GM19468 (cell line): ENCODE results near the gene PLCB1.

ENCODE experiments used
- ATAC-seq: cut with Tn5 transposase; IDR thresholded peaks from one replicate; pipeline ENCODE4 v1.9.1; 2021; ENCODE audit warnings: mild to moderate bottlenecking, moderate library complexity, moderate number of reproducible peaks; ENCODE audit not compliant: unreplicated experiment; ENCODE audit errors: extremely low read depth

PLCB1 gene

GRCh38 chr20:8203366-8203765 lies 71.3 kb downstream of the PLCB1 start:
- no peak for ATAC-seq

GRCh38 chr20:8205996-8206395 lies 73.9 kb downstream of the PLCB1 start:
- ATAC-seq, result no peak

- ATAC-seq, result no peak
Observed at GRCh38 chr20:8208226-8208625, 76.2 kb downstream of the PLCB1 start.

DNA sequence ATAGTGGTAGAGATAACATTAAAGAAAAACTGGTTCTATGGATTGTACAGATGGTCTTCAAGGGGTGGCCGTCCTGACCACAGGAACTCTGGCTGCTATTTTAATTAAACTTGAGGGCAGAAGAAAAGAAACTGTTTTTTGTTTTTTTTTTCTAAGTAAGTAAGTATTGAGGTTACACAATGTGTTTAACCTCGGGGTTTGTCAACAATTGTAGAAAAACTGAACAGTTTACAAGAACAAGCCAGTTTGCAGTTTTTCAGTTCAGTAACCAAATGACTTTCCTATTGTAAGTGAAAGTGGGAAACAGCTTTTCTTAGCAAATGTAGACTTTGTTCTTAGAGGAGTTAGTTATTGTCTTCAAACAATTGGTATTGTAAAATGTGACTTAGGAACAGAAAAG lies 77.0 kb downstream of the PLCB1 start:
- ATAC-seq, result peak; percentile 23

DNA sequence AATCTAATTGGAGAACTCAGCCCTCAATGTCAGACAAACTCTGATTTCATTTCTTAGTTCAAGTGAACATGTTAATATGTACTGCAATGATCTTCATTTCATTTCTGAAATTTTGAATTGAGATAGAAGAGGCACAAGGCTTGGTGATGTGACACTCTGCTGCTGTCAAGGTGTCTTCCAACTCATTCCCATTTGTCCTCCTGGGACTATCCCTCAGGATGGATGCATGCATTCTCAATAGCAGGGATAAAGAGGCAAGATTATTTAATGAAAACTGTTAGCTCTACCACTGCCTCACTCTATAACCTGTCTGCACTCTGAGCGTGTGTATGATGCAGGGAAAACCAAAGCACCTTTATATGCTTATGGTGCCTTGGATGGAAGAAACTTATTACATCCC lies 78.7 kb downstream of the PLCB1 start:
- no peak for ATAC-seq

- ATAC-seq, result no peak
Observed at GRCh38 chr20:8212286-8212685, 80.2 kb downstream of the PLCB1 start.

DNA sequence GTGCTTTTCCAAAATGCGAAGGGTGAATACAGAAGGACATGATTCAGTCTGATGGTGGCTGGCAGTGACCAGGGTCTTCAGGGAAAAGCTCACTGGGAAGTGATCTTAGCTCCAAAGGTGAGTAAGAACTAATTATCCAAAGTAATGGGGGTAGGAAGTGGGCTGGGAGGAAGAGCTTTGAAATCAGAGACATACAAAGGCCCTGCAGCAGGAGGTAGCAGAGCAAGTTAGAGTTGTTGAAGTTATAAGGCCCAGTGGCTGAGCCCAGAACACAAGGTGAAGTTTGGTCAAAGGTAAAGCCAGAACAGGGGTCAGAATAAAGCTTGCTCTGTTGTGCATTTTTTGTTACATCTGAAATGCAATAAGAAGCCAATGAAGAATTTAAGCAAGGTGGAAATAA lies 81.2 kb downstream of the PLCB1 start:
- no peak for ATAC-seq

DNA sequence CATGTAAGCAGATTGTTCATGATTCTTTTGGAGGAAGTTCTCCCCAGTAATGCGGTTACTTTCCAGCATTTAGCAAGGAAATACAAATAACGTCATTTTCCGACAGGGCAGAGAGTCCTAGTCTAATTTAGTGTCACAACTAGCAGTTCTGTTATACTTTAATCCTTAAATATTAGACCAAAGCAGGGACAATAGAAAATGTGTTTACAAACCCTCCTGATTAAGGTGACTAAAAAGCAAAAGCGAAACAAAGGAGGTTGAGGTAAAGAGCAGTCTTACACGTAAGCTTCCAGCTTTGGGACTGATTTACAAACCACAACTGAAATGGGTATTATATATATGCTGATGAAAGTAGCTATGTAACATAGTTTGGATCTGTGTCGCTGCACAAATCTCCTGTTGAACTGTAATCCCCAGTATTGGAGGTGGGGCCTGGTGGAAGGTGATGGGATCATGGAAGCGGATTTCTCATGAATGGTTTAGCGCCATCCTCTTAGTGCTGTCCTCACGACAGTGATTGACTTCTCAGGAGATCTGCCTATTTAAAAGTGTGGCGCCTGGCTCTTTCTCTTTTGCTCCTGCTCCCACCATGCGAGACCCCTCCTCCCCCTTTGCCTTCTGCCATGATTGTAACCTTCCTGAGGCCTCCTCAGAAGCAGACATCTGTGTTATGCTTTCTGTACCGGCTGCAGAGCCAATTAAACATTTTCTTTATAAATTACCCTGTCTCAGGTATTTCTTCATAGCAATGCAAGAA lies 81.9 kb downstream of the PLCB1 start:
- ATAC-seq, result peak; percentile 89

- no peak for ATAC-seq
Observed at GRCh38 chr20:8215361-8215781, 83.3 kb downstream of the PLCB1 start.

- ATAC-seq, result no peak
Observed at GRCh38 chr20:8216375-8217200, 84.5 kb downstream of the PLCB1 start.

DNA sequence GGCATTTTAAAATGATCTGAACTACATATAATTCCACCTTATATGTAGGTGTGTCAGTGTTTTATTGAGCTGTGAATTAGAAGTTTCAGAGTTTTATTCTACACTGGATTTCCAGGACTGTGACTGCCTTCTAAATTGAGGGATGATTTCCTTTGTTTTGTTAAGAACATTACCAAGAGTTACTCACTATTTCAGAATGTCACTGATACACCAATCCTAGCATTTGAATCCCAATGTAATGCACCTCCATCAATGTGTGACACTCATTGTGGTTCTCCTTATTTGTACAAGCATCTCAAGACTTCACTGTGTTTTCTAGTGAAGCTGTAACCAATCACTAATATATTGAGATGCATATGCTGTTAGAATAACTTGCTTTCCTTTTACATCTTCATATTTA lies 86.8 kb downstream of the PLCB1 start:
- ATAC-seq, result no peak

DNA sequence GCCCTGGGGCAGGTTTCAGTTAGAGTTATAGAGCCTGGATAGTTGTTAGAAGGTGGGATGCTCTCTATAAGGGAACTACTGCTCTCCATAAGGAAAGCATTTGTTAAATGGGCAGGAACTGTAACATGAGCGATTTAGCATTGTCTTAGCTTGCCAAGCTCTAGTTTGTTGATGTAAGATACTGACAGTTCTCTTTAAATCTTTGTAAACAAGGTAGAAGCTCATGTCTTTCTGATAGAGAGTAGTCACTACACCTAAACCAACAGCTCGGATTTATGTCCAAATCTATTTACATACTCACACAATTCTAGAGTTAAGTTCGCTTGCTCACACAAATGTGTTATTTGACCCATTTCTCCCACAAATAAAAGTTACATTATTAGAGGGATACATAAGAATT lies 87.3 kb downstream of the PLCB1 start:
- no peak for ATAC-seq

DNA sequence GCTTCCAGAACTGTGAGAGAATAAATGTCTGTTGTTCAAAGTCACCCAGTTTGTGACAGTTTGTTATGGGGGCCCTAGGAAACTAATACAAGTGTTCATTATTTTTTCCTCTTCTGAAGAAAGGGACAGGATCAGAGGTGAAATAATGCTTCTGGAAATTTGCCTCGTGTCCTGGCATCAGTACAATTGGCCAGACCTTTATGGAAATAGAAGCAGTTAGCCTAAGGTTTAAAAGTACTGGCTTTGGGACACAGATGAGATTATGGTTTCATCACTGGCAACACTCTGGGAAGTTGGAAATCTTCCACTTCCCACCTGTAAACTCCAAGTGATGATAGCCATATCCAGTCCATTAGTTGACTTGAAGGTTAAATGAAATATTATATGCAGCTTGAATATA lies 88.7 kb downstream of the PLCB1 start:
- ATAC-seq, result no peak

- ATAC-seq, result no peak
Observed at GRCh38 chr20:8221887-8222419, 89.9 kb downstream of the PLCB1 start.

DNA sequence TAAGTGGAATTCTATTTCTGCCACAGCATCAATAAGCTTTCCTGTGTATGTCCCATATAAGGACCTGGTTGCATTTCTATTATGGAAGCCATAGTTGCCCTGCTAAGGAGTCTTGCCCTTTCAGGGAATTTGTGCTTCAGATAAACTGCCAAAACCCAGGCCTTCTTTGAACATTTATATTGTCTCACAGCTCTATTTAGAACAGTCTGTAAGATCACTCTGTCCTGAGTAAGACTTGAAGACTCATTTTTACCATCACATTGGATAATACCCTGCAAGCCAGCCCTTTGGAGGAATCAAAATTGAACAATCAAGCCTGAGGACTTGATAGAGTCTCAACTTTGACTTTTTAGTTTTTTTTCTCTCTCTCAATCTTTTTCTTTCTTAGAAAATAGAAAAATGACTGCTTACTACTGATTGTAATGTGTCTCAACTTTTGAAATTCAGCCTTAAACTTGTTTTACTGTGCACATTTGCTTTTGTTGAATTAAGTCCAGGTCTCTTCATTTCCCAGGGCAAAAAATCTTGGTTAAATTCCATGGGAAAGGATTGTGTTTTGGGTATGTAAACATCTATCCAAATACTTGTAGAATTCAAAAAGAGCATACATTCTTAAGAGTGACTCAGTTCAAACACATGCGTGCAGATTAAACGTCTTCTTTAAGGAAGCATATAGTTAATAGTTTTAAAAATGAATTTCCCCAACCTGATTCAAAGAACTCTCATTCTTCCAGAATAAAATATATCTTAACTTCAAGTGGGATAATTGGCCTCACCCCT lies 91.2 kb downstream of the PLCB1 start:
- no peak for ATAC-seq

DNA sequence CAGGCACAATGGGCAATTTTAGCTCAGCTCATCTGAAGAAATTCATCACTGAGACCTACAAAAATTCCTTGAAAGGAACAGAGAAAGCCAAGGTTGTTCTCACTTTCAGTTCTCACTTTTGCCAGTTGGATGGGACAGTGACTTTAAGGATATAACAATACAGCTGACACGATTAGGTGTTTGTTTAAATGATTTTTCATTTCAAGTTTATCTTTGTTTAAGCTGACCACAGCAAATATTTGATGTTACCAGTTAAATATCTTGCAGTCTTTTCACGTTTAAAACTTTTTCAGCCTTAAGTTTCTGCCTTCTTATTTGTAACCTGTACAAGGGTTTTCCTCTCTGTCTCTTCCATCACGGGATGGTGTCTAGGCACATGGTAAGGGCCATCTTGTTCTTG lies 93.6 kb downstream of the PLCB1 start:
- no peak for ATAC-seq

DNA sequence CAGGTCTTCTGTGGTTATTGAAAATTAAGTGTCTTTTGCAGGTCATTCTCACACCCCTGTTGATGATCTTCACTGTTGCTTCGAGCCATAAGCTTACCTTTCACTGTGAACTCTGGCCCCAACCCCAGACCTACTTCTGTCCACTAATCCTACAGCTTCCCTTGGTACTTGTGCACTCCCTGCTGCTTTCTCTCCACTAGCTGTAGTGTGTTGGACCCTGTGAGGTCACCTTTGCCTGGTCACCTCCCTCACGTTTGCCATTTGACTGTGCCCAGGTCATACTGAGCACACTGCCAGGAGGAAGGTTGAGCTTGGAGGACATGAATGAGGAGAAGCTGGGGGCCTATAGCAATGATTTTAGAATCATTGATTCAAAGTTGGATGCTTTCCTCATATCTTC lies 94.0 kb downstream of the PLCB1 start:
- no peak for ATAC-seq

- no peak for ATAC-seq
Observed at GRCh38 chr20:8227293-8227692, 95.2 kb downstream of the PLCB1 start.

GRCh38 chr20:8228315-8228714 lies 96.2 kb downstream of the PLCB1 start:
- no peak for ATAC-seq

DNA sequence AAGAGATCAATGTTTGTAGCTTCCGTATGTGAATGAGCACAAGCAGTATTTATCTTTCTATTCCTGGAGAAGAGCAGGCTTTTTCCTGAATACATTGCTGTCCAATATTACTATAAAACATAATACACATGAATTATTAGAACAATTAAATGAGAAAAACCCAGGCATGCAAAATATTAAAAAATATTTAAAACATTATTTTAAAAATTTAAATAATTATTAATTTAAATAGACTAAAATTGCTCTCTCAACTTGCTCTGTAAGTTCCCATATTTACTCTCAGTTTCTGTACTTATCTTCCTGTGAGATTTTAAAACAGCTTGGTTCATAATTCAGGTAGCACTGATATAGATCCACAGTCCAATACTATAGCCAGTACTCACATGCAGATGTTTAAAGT lies 97.0 kb downstream of the PLCB1 start:
- no peak for ATAC-seq

- ATAC-seq, result no peak
Observed at GRCh38 chr20:8231038-8231437, 99.0 kb downstream of the PLCB1 start.
